ENCODE results near the gene CRYGN. TPM values are rescaled to one million over a fixed set of nuclear protein-coding genes. Genes with fewer than 3 reads are reported as not detected.
A peak's percentile ranks its signal among the peaks of the same experiment; 100 is the strongest.

The CRYGN gene
- total RNA-seq, 1 experiment from 2014 or later, result 1.2 TPM

GRCh38 chr7:151384352-151384697, 55.6 kb downstream of the CRYGN start:
- H3K27me3 ChIP-seq (ENCODE audit: control insufficient read depth, insufficient read depth, low read length), result peaks cover 14% of the 10 kb centered on the region
- no peak for DNase-seq
- H3K4me3 ChIP-seq (ENCODE audit: insufficient read depth, low read depth, low read length), result no peak overlapping the region
- H3K36me3 ChIP-seq (replicated peaks; ENCODE audit: control insufficient read depth, insufficient read depth, low read length), result 0 out of 2 replicates have a peak, but pooled peaks cover 1% of the 10 kb centered on the region

- peak; percentile 66 for DNase-seq
- Histone ChIP-seq H3K4me3 (ENCODE audit: insufficient read depth, low read depth, low read length) (no peak overlapping the region), H3K27me3 (ENCODE audit: control insufficient read depth, insufficient read depth, low read length) (peaks cover 14% of the 10 kb centered on the region), H3K36me3 (replicated peaks; ENCODE audit: control insufficient read depth, insufficient read depth, low read length) (0 out of 2 replicates have a peak, but pooled peaks cover 1% of the 10 kb centered on the region)
These were observed 56.1 kb downstream of the CRYGN start for GRCh38 chr7:151383638-151384351.

GRCh38 chr7:151382079-151382885, 57.7 kb downstream of the CRYGN start:
- Histone ChIP-seq H3K27me3 (ENCODE audit: control insufficient read depth, insufficient read depth, low read length) (peaks cover 14% of the 10 kb centered on the region), H3K36me3 (replicated peaks; ENCODE audit: control insufficient read depth, insufficient read depth, low read length) (no peaks in the 10 kb centered on the region), H3K4me3 (ENCODE audit: insufficient read depth, low read depth, low read length) (peak overlapping the region; percentile 42; the same call in 1 of the 2 replicates)
- peak; percentile 87 for DNase-seq

GRCh38 chr7:151381348-151382078, 58.4 kb downstream of the CRYGN start:
- Histone ChIP-seq H3K36me3 (replicated peaks; ENCODE audit: control insufficient read depth, insufficient read depth, low read length) (no peaks in the 10 kb centered on the region; the same call in 1 of the 2 replicates), H3K27me3 (ENCODE audit: control insufficient read depth, insufficient read depth, low read length) (peaks cover 14% of the 10 kb centered on the region), H3K4me3 (ENCODE audit: insufficient read depth, low read depth, low read length) (peak overlapping the region; percentile 42)
- DNase-seq, result peak; percentile 98

- H3K4me3 ChIP-seq (ENCODE audit: insufficient read depth, low read depth, low read length), result no peak overlapping the region
- no peaks in the 10 kb centered on the region; the same call in 1 of the 2 replicates for H3K36me3 ChIP-seq (replicated peaks; ENCODE audit: control insufficient read depth, insufficient read depth, low read length)
- H3K27me3 ChIP-seq (ENCODE audit: control insufficient read depth, insufficient read depth, low read length), result peaks cover 14% of the 10 kb centered on the region
- no peak for DNase-seq
These were observed 58.9 kb downstream of the CRYGN start for GRCh38 chr7:151381098-151381347.

- peaks cover 14% of the 10 kb centered on the region for H3K27me3 ChIP-seq (ENCODE audit: control insufficient read depth, insufficient read depth, low read length)
- H3K4me3 ChIP-seq (ENCODE audit: insufficient read depth, low read depth, low read length), result no peak overlapping the region
- no peaks in the 10 kb centered on the region; the same call in 1 of the 2 replicates for H3K36me3 ChIP-seq (replicated peaks; ENCODE audit: control insufficient read depth, insufficient read depth, low read length)
- DNase-seq, result peak; percentile 80
These were observed 59.5 kb downstream of the CRYGN start for GRCh38 chr7:151380199-151381097.

GRCh38 chr7:151379534-151380198, 60.3 kb downstream of the CRYGN start:
- Histone ChIP-seq H3K4me3 (ENCODE audit: insufficient read depth, low read depth, low read length) (no peak overlapping the region), H3K27me3 (ENCODE audit: control insufficient read depth, insufficient read depth, low read length) (peaks cover 14% of the 10 kb centered on the region), H3K36me3 (replicated peaks; ENCODE audit: control insufficient read depth, insufficient read depth, low read length) (no peaks in the 10 kb centered on the region; the same call in 1 of the 2 replicates)
- DNase-seq, result peak; percentile 87

GRCh38 chr7:151379193-151379520, 60.8 kb downstream of the CRYGN start:
- no peak overlapping the region for H3K4me3 ChIP-seq (ENCODE audit: insufficient read depth, low read depth, low read length)
- no peak for DNase-seq
- no peaks in the 10 kb centered on the region; the same call in 1 of the 2 replicates for H3K36me3 ChIP-seq (replicated peaks; ENCODE audit: control insufficient read depth, insufficient read depth, low read length)
- peaks cover 14% of the 10 kb centered on the region for H3K27me3 ChIP-seq (ENCODE audit: control insufficient read depth, insufficient read depth, low read length)

Other genes with a start within 250 kb of the CRYGN start
- 0.74 TPM in 1 of 2 replicates, not detected in the other for gene H2BK1, start 229.7 kb downstream of the CRYGN start, total RNA-seq (2014; rRNA removed; shearing (Covaris generic))
- 47.3 and 48.5 TPM in 2 replicates for gene ABCF2, start 212.9 kb downstream of the CRYGN start, total RNA-seq (2014; rRNA removed; shearing (Covaris generic))
- 24.7 and 25.0 TPM in 2 replicates for gene CHPF2, start 207.7 kb downstream of the CRYGN start, total RNA-seq (2014; rRNA removed; shearing (Covaris generic))
- 7.2 and 23.6 TPM in 2 replicates for gene SMARCD3, start 191.4 kb downstream of the CRYGN start, total RNA-seq (2014; rRNA removed; shearing (Covaris generic))
- gene NUB1, start 98.3 kb downstream of the CRYGN start, total RNA-seq (2014; rRNA removed; shearing (Covaris generic)), result 22.7 and 35.3 TPM in 2 replicates
- 40.6 and 40.8 TPM in 2 replicates for gene WDR86, start 30.1 kb downstream of the CRYGN start, total RNA-seq (2014; rRNA removed; shearing (Covaris generic))
- 119 and 128 TPM in 2 replicates for gene RHEB, start 79.8 kb upstream of the CRYGN start, total RNA-seq (2014; rRNA removed; shearing (Covaris generic))

Data from H7 (cell line).